B cell (primary cell): ENCODE results near the gene TAL1. TPM values are rescaled to one million over a fixed set of nuclear protein-coding genes. Genes with fewer than 3 reads are reported as not detected.

Experiments used
- ATAC-seq: fragments of 200-7000 bp; cut with Tn5 transposase; one replicate; pipeline ENCODE4 v1.10.0; 2021; ENCODE audit warnings: low read depth, mild to moderate bottlenecking, moderate number of reproducible peaks, moderate library complexity
- CTCF ChIA-PET: fragments of 350-600 bp; sonication (Branson Sonifier 250); formaldehyde crosslinking; loops from one replicate; lab custom pipeline; 2021; ENCODE audit warnings: antibody characterized with exemption, inconsistent platforms; lab: Charles Lee
- POLR2A ChIA-PET: fragments of 350-600 bp; sonication (Branson Sonifier 250); formaldehyde crosslinking; loops from one replicate; lab custom pipeline; 2021; ENCODE audit warnings: antibody characterized with exemption; lab: Charles Lee
- DNase-seq: peaks from one replicate; pipeline ENCODE4 v3.0.0; 2013
- H2AFZ ChIP-seq: 2 replicates; pipeline ENCODE4 v1.6.1; 2012; ENCODE audit warnings: mild to moderate bottlenecking, low read depth, low read length; ENCODE audit not compliant: insufficient read depth, poor library complexity, severe bottlenecking
- H3K27ac ChIP-seq, 2 donors: 1 replicate in 1 of 2; 2 replicates in 1 of 2; pipeline ENCODE4 v1.5.1; 2012 to 2013; ENCODE audit warnings: low read length in 2 of 2, mild to moderate bottlenecking in 2 of 2, moderate library complexity in 1 of 2
- H3K27me3 ChIP-seq, 4 experiments: fragments of 200-600 bp in 1 of 4; sonication (generic) in 1 of 4; replicated peaks in 1 of 4; 1 replicate in 2 of 4; 2 replicates in 2 of 4; pipeline versions ENCODE4 v1.6.1 to v1.7.0; 2013 to 2016; ENCODE audit warnings: low read length in 3 of 4, mild to moderate bottlenecking in 2 of 4, mixed read lengths in 1 of 4, moderate library complexity in 1 of 4; ENCODE audit not compliant: insufficient read depth in 4 of 4, control insufficient read depth in 3 of 4; ENCODE audit errors: control extremely low read depth in 1 of 4
- H3K36me3 ChIP-seq, 2 experiments: replicated peaks in 1 of 2; 1 replicate in 1 of 2; 2 replicates in 1 of 2; pipeline versions ENCODE4 v1.6.1 to v1.7.1; 2013; ENCODE audit warnings: low read length in 1 of 2; ENCODE audit not compliant: insufficient read depth in 2 of 2, control insufficient read depth in 1 of 2; ENCODE audit errors: control extremely low read depth in 1 of 2, extremely low read depth in 1 of 2
- H3K4me1 ChIP-seq, 2 donors: fragments of 200-600 bp in 1 of 2; sonication (generic) in 1 of 2; 1 replicate in 1 of 2; 2 replicates in 1 of 2; pipeline versions ENCODE4 v1.5.1 to v1.6.1; 2013 to 2017; ENCODE audit warnings: low read length in 2 of 2; ENCODE audit not compliant: control insufficient read depth in 2 of 2, insufficient read depth in 2 of 2
- H3K4me2 ChIP-seq: replicated peaks from 2 replicates; pipeline ENCODE3; 2012; ENCODE audit warnings: mild to moderate bottlenecking, low read depth, low read length; ENCODE audit not compliant: poor library complexity, severe bottlenecking
- H3K4me3 ChIP-seq, 5 experiments: fragments of 200-600 bp in 1 of 5; sonication (generic) in 1 of 5; 1 replicate in 3 of 5; 2 replicates in 2 of 5; pipeline versions ENCODE4 v1.5.1 to v1.7.0; 2011 to 2016; ENCODE audit warnings: low read length in 4 of 5, mild to moderate bottlenecking in 4 of 5, low read depth in 2 of 5, control low read depth in 1 of 5, moderate library complexity in 1 of 5; ENCODE audit not compliant: insufficient read depth in 1 of 5; ENCODE audit errors: control extremely low read depth in 1 of 5, extremely low read depth in 1 of 5
- H3K79me2 ChIP-seq: fragments of 200-600 bp; sonication (generic); one replicate; pipeline ENCODE4 v1.6.0; 2016; ENCODE audit warnings: low read length; ENCODE audit not compliant: control insufficient read depth, insufficient read depth
- H3K9ac ChIP-seq: fragments of 200-600 bp; sonication (generic); 2 replicates; pipeline ENCODE4 v1.6.1; 2017; ENCODE audit warnings: mild to moderate bottlenecking, low read length, moderate library complexity
- H3K9me3 ChIP-seq, 3 donors: one replicate each; pipeline versions ENCODE4 v1.6.1 to v1.7.1; 2013; ENCODE audit warnings: low read length in 2 of 3; ENCODE audit not compliant: control insufficient read depth in 2 of 3, insufficient read depth in 1 of 3; ENCODE audit errors: control extremely low read depth in 1 of 3
- H4K20me1 ChIP-seq: 2 replicates; pipeline ENCODE4 v1.6.0; 2012; ENCODE audit warnings: mild to moderate bottlenecking, low read length; ENCODE audit not compliant: insufficient read depth, control insufficient read depth, poor library complexity, severe bottlenecking
- H3K27ac Mint-ChIP-seq: one replicate; pipeline ENCODE4 v1.8.0; 2021; ENCODE audit warnings: mixed read lengths
- H3K27me3 Mint-ChIP-seq: one replicate; pipeline ENCODE4 v1.8.0; 2021; ENCODE audit warnings: mixed read lengths
- H3K4me1 Mint-ChIP-seq: one replicate; pipeline ENCODE4 v1.8.0; 2021; ENCODE audit warnings: mixed read lengths
- H3K4me3 Mint-ChIP-seq: one replicate; pipeline ENCODE4 v1.8.0; 2021; ENCODE audit warnings: mixed read lengths
- H3K9me3 Mint-ChIP-seq: one replicate; pipeline ENCODE4 v1.8.0; 2022; ENCODE audit warnings: mixed read lengths; ENCODE audit not compliant: insufficient read depth
- CTCF ChIP-seq: fragments of 200-600 bp; IDR thresholded peaks from one replicate; pipeline ENCODE4 v1.8.0; 2022; ENCODE audit warnings: antibody characterized with exemption, mild to moderate bottlenecking
- EZH2 ChIP-seq: IDR thresholded peaks from 2 replicates; pipeline ENCODE4 v1.6.1; 2012; ENCODE audit warnings: borderline replicate concordance, low read depth, mild to moderate bottlenecking, moderate library complexity, low read length; ENCODE audit not compliant: insufficient read depth, poor library complexity, severe bottlenecking
- WGBS: methylation state at CpG from one replicate; pipeline ENCODE4 v1.1.5; 2013; ENCODE audit warnings: missing lambda C conversion rate; ENCODE audit not compliant: insufficient coverage; 5-methylcytosine and 5-hydroxymethylcytosine counted together
- intact Hi-C: fragments of 100-400 bp; cut with micrococcal nuclease; formaldehyde crosslinking; loops from one replicate; pipeline ENCODE4 v1.10.0; 2022
- polyA plus RNA-seq: library from polyadenylated mRNA; depleted of rRNA; stranded (reverse); fragments of >200 nt; gene quantifications from 2 replicates; pipeline ENCODE4 v1.2.3, GENCODE V29; 2012
- total RNA-seq, 2 donors: library from RNA; stranded (reverse); fragments of 120-200 nt in 1 of 2; gene quantifications; 1 replicate in 1 of 2; 2 replicates in 1 of 2; pipeline versions ENCODE4 v1.2.3 to v1.2.4, GENCODE V29; 2013 to 2022

TAL1 gene
- total and polyA plus RNA-seq, 2 donors (not counting 1 experiment from before 2014, with no cell fraction given), result not detected

GRCh38 chr1:47230692-47231300 lies 1.2 kb downstream of the TAL1 start:
- no peak overlapping the region for H3K27ac Mint-ChIP-seq
- no peaks in the 10 kb centered on the region for H3K9me3 Mint-ChIP-seq
- Histone ChIP-seq H3K27ac (no peak overlapping the region), H3K9ac (peak overlapping the region; percentile 33), H3K79me2 (no peaks in the 10 kb centered on the region), H2AFZ (peak overlapping the region; percentile 12), H3K27me3 (peaks cover 0 to 95% (median 67%) of the 10 kb centered on the region in 4 experiments), H3K36me3 (no peaks in the 10 kb centered on the region), H3K9me3 (peaks cover 0 to 29% (median 0%) of the 10 kb centered on the region in 3 donors), H3K4me3 (peak overlapping the region in 2 of 5 experiments; percentile 18 to 47), H3K4me1 (peaks cover 38 to 41% of the 10 kb centered on the region in 2 donors), H4K20me1 (no peaks in the 10 kb centered on the region), H3K4me2 (peak overlapping the region; percentile 72)
- POLR2A ChIA-PET, result no interaction called here
- ATAC-seq (no peak), DNase-seq (peak; percentile 62)
- intact Hi-C loops, result loop anchor here (2.0 kb wide), 1 partner anchor 210 kb away; no protein-coding TSS in a partner anchor
- peaks cover 79% of the 10 kb centered on the region for H3K27me3 Mint-ChIP-seq
- peak overlapping the region; percentile 83 for H3K4me3 Mint-ChIP-seq
- CTCF ChIA-PET, result no interaction called here
- TF ChIP-seq EZH2 (peak; percentile 80), CTCF (no peak)
- WGBS, result 5% methylated on average over 41 of the region's 44 CpGs
- peaks cover 36% of the 10 kb centered on the region for H3K4me1 Mint-ChIP-seq
